Activated T-cell treated with anti-CD3 and anti-CD28 coated beads, Interleukin-2, amount 50 U/mL, for 4 hours (primary cell): Measurements from ENCODE around the gene GGCT. TPM values are rescaled to one million over a fixed set of nuclear protein-coding genes. Genes with fewer than 3 reads are reported as not detected.

Experiments used
- ATAC-seq, 2 donors: fragments of 200-7000 bp; cut with Tn5 transposase; one replicate each; pipeline ENCODE4 v1.10.0; 2021
- DNase-seq: peaks from one replicate; pipeline ENCODE4 v3.0.0-alpha.2; 2020
- H3K27me3 Mint-ChIP-seq: one replicate; pipeline ENCODE4 v1.8.0; 2021; ENCODE audit warnings: low read depth, mixed read lengths
- H3K36me3 Mint-ChIP-seq: one replicate; pipeline ENCODE4 v1.8.0; 2022; ENCODE audit warnings: mixed read lengths; ENCODE audit not compliant: insufficient read depth
- H3K4me1 Mint-ChIP-seq: one replicate; pipeline ENCODE4 v1.8.0; 2021; ENCODE audit warnings: low read depth, mixed read lengths
- H3K4me3 Mint-ChIP-seq: one replicate; pipeline ENCODE4 v1.8.0; 2021; ENCODE audit warnings: mild to moderate bottlenecking, moderate library complexity, mixed read lengths
- H3K9me3 Mint-ChIP-seq: one replicate; pipeline ENCODE4 v1.8.0; 2021; ENCODE audit warnings: mixed read lengths
- total RNA-seq, 3 donors: library from RNA; stranded (reverse); gene quantifications; one replicate each; pipeline ENCODE4 v1.2.1, GENCODE V29; 2021

GGCT gene
- total RNA-seq, 3 donors from 2014 or later: 66.0 to 75.5 (median 67.5) TPM

DNA sequence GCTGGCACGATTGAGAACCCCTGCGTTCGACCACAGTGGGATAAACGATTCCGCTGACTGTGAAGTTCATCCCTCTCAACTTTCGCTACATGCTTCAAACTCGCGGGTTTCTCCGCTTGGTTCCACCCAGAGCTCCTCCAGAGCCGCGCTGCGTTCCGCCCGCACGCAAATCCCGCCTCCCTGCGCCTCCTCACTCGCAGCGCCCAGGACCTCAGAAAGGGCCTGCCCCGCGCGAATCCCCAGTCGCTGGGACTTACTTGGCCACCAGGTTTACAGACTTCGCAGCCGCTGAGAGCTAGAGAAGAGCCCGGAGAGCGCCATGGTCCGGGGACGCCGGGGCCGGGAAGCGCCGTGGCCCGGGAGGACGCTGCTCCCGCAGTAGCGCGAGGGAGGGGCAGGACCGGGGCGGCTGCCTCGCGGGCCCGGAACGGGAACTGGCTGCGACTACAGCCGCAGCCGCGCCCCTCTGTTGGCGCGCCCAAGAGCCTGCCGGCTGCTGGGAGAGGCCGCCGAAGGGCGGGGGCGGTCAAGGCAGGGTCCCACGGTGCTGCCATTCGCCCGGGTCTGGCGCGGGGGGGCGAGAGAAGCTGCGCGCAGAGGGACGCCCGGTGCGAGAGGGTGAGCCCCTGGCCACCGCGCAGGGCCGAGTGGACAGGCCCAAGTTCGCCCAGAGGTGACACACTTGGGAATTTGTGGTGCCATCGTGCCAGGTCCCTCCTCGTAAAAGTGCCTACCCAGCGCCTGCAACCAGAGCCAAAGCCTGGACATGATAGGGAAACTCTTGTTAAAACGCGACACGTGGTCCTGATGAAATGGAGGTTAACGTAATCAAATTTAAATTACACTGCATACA lies 26.1 kb downstream of the GGCT start, which contains the start of gene NOD1:
TSS of gene NOD1 (minus strand) at position 436 of the 853 bp plus-strand sequence. CDS start 21,863 bp downstream, outside the sequence.
- Mint-ChIP-seq H3K9me3 (no peaks in the 10 kb centered on the region), H3K27me3 (no peaks in the 10 kb centered on the region), H3K36me3 (peaks cover 13% of the 10 kb centered on the region), H3K4me1 (peaks cover 49% of the 10 kb centered on the region), H3K4me3 (peak within 1 kb of the TSS; percentile 93)
- ATAC-seq (peak; percentile 87 to 89), DNase-seq (peak; percentile 44)

DNA sequence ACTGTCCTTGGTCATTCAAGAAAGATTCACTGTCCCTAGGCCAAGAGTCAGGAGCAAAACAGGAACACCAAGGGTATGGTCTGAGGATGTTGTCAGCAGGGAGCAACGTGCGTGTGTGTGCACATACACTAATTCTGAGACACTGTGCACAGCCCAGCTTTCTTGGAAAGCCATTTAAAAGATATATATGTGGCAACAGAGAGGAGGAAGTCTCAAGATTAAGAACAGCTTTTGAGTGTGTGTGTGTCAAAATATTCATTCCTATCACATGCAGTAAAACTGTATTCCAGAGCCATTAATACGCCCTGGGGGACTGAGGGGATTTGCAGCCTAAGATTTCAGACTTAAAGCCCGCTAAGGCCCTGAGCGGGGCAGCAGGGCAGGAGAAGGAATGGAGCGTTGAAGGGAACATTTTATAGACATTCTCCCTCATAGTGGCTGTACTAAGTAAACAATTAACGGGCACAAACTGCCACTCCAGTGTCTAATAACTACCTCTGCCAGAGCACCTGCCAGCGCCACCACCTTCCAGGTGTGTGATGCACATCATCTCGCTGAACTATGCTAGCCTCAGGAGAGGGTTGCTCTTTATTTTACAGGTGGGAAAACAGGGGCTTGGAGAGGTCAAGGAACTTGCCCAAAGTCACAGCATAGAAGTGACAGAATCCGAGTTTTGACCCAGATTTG lies 28.0 kb downstream of the GGCT start:
- Mint-ChIP-seq H3K27me3 (no peaks in the 10 kb centered on the region), H3K36me3 (peaks cover 18% of the 10 kb centered on the region), H3K9me3 (no peaks in the 10 kb centered on the region), H3K4me1 (peaks cover 68% of the 10 kb centered on the region), H3K4me3 (peak overlapping the region; percentile 93)
- ATAC-seq: no peak
- DNase-seq: no peak

DNA sequence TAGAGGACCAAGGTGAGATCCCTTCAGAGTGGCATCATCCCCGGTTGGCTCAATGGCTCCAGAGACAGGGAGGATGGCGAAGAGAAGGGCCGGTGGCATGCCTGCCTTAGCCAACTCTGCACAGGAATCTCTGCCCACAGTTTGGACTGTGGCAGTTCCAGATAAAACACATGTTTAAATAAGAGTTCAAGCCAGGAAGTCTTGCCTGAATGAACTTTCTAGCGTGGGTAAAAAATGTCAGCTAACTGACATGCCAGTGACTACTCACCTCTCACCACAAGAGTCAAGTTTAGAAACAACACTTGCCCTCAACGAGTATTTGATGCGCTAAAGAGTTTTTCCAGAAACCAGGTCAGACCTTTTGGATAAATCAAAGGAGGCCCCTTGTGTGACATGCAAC lies 29.0 kb downstream of the GGCT start:
- DNase-seq: no peak
- H3K36me3 Mint-ChIP-seq: peaks cover 18% of the 10 kb centered on the region
- H3K4me3 Mint-ChIP-seq: no peak overlapping the region
- no peaks in the 10 kb centered on the region for H3K27me3 Mint-ChIP-seq
- no peaks in the 10 kb centered on the region for H3K9me3 Mint-ChIP-seq
- ATAC-seq: no peak
- H3K4me1 Mint-ChIP-seq: peaks cover 78% of the 10 kb centered on the region

DNA sequence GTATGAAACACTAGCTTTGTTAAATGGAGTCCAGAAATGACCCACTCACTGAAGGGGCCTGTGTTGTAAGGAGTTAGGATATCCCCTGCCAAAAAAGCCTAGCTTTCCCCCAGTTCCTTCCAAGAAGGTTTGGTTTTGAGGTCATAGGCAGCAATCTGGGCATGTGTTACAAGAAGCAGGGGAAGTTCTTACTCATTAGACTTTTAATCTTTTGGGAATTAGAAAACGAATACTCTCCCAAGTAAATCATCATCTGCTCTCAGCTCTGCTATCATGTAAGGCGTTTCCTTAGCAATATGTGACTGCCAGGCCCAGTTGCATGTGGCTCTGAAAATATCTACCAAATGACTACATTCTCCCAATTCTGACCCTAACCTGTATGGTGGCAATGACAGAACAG lies 29.7 kb downstream of the GGCT start:
- Mint-ChIP-seq H3K9me3 (no peaks in the 10 kb centered on the region), H3K4me1 (peaks cover 79% of the 10 kb centered on the region), H3K4me3 (no peak overlapping the region), H3K27me3 (no peaks in the 10 kb centered on the region), H3K36me3 (peaks cover 21% of the 10 kb centered on the region)
- no peak for ATAC-seq
- DNase-seq: no peak

DNA sequence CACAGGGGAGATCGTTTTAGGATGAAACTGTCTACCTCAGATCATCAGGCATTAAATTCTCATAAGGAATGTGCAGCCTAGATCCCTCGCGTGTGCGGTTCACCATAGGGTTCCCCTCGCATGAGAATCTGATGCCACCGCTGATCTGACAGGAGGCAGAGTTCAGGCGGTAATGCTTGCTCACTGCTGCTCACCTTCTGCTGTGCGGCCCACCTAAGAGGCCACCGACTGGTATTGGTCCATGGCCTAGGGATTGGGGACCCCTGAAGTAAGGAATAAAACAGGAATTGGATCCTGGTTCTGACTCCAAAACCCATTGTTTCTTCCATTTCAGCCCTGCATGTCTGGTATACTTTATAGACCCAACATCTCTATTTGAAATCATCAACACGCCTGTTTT lies 30.1 kb downstream of the GGCT start:
- Mint-ChIP-seq H3K36me3 (peaks cover 22% of the 10 kb centered on the region), H3K27me3 (no peaks in the 10 kb centered on the region), H3K9me3 (no peaks in the 10 kb centered on the region), H3K4me3 (no peak overlapping the region), H3K4me1 (peaks cover 77% of the 10 kb centered on the region)
- ATAC-seq (no peak), DNase-seq (no peak)

DNA sequence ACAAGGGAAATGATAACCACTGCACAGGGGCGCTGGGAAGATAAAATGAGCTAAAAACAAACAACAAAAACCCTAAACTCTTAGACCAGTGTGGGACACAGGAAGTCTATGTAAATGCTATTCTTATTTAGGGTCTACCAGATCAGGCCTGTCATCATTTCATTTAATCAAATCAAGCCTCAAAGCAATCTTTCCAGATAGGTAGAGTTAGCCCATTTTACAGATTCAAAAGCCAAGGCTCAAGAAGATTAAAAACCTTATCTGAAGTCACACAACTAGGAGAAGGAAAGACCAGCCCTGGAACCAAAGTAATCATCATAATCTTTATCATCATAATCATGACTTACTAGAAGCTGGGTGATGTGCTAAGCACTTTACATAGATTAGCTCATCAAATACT lies 30.7 kb downstream of the GGCT start:
- DNase-seq (no peak), ATAC-seq (no peak)
- H3K9me3 Mint-ChIP-seq: no peaks in the 10 kb centered on the region
- H3K4me3 Mint-ChIP-seq: no peak overlapping the region
- peaks cover 22% of the 10 kb centered on the region for H3K36me3 Mint-ChIP-seq
- peaks cover 75% of the 10 kb centered on the region for H3K4me1 Mint-ChIP-seq
- no peaks in the 10 kb centered on the region for H3K27me3 Mint-ChIP-seq

DNA sequence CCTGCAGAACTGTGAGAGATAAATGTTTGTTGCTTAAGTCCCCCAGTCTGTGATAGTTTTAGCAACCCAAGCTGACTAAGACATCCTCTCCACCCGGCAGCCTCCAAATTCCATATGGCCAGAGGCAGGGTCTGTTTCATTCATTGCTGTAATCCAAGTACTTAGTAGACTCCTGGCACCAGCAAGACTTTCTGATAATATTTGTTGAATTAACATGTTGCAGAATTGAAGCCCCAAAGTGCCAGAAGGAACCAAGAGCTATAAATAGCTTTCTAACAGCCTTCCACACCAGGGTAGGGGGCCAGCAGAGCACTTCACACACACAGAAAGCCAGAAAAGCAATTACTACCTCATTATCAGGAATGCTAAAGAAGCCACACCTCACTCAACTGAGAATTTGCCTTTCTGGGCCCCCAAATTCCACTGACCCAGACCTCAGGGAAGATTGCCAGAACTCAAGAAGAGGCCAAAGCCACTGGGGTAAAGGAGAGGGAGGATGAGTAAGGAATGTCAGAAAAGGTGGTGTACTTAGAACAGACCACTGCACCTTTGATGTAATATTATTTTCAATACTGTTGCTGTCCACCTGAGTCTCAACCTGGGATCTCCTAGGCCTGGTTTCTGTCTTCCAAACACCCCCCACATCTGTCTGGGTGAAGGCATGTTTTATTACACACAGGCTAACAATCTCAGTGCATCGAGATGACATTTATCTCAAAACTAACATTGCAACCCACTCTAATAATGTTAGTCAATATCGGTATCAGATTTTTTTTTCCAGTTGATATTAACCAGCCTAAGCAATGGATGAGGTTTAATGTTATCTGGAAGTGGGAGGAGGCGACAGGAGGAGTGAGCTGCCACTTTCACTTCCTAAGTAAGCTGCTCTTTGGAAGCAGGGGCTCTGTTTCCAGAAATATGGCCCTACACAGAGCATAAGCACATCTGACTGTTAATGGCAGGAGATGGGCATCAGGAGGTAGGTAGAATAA lies 31.5 kb downstream of the GGCT start:
- H3K4me3 Mint-ChIP-seq: no peak overlapping the region
- no peaks in the 10 kb centered on the region for H3K27me3 Mint-ChIP-seq

DNA sequence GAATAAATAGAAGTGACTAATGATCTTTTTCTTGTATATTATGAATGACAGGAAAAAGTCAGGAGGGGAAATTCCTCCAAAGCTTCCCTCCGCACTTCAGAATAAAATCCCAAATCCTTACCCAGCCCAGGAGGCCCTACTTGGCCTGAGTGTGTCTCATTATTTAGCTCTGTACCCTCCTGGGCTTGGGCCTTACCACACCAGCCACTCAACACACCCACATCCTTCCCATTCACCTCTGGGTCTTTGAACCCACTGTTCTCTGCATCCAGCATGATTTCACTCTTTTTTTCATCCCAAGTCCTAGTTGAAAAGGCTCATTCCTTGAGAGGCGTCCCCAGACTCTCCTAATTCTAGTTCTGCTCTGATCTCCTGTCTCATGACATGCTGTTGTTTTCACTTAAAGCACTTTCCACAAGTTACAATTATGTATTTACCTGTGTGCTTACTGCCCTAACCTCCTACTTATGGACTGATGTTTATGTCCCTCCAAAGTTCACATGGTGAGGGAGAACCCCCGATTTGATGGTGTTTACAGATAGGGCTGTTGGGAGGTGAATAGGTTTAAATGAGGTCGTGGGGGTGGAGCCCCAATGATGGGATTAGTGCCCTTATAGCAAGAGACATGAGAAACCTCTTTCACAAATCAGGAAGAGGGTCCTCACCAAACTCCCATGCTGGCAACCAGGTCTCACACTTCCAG lies 32.4 kb downstream of the GGCT start:
- DNase-seq: no peak
- no peak overlapping the region for H3K4me3 Mint-ChIP-seq
- H3K36me3 Mint-ChIP-seq: peaks cover 22% of the 10 kb centered on the region
- H3K27me3 Mint-ChIP-seq: no peaks in the 10 kb centered on the region
- peaks cover 79% of the 10 kb centered on the region for H3K4me1 Mint-ChIP-seq
- no peaks in the 10 kb centered on the region for H3K9me3 Mint-ChIP-seq
- no peak for ATAC-seq

More for the DNA sequence above, 31.5 kb downstream of the GGCT start:
- no peaks in the 10 kb centered on the region for H3K9me3 Mint-ChIP-seq
- peaks cover 22% of the 10 kb centered on the region for H3K36me3 Mint-ChIP-seq
- ATAC-seq (no peak), DNase-seq (no peak)
- H3K4me1 Mint-ChIP-seq: peaks cover 79% of the 10 kb centered on the region

DNA sequence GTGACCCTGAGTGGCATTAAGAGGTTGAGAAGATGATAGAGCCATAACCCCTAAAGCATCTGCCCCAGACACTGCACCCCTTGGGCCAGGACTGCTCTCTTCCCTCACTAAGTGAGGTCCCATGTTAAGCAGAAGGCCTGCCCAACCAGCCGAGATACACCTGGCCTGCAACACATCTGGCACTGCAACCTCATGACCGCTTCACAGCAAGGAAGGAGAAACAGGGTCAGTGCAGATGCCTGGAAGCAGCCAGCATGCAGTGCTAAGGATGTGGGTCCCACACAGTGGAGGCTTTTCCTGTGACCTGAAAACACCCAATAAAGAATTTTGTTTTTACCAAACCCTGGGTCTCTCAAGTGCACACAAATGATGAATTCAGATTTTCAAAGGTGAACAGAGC lies 33.4 kb downstream of the GGCT start:
- ATAC-seq: peak in 1 of 2 donors; percentile 28
- Mint-ChIP-seq H3K9me3 (no peaks in the 10 kb centered on the region), H3K4me1 (peaks cover 74% of the 10 kb centered on the region), H3K4me3 (no peak overlapping the region), H3K27me3 (no peaks in the 10 kb centered on the region), H3K36me3 (peaks cover 22% of the 10 kb centered on the region)
- DNase-seq: no peak

DNA sequence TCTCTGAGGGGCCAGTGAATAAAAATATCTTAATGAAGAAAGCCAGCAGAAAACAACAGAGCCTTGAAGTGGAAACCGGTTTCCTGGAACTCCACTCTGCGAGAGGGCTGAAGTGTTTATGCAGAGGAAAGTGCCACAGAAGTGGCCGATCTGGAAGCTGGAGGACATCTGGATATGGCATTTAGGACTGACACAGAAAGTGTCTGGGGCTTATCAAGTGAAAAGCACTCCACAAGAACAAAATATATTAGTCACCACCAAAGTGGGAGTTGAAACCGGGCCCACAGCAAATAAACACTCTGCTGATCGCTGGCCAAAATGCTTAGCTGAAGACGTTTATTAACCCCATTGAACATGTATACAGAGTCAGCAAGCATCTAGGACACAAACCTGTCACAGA lies 33.9 kb downstream of the GGCT start:
- Mint-ChIP-seq H3K4me3 (no peak overlapping the region), H3K4me1 (peaks cover 72% of the 10 kb centered on the region), H3K36me3 (peaks cover 22% of the 10 kb centered on the region), H3K9me3 (no peaks in the 10 kb centered on the region), H3K27me3 (no peaks in the 10 kb centered on the region)
- peak in 1 of 2 donors; percentile 41 for ATAC-seq
- DNase-seq: no peak

DNA sequence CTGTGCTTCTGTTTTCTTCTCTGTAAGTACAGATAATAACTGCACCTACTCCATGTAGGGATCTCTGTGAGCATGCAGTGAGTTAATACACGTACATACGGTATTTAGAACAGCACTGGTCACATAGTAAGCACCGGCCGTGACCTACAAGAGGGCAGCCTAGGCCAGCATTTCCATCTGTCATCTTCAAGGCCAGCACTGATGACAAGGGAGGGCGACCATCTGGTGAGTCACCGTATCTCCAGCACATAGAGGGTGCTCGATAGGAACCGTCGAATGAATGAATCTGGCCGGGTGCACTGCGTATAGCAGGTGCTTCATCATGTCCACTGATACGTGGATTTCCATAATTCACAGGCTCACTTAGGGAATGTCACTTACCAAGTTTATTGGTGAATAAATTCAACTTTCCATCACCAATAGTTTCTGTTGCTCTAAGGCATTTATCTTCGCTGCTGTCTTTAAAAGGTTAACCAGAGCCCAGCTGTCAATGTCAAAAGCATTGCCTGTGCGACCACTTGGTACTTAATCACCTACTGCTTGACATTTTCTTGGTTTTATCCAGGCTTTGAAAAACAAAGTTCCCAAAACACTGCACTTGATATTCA lies 34.4 kb downstream of the GGCT start:
- ATAC-seq (no peak), DNase-seq (no peak)
- Mint-ChIP-seq H3K4me3 (no peak overlapping the region), H3K9me3 (no peaks in the 10 kb centered on the region), H3K4me1 (peaks cover 71% of the 10 kb centered on the region), H3K27me3 (no peaks in the 10 kb centered on the region), H3K36me3 (peaks cover 21% of the 10 kb centered on the region)

DNA sequence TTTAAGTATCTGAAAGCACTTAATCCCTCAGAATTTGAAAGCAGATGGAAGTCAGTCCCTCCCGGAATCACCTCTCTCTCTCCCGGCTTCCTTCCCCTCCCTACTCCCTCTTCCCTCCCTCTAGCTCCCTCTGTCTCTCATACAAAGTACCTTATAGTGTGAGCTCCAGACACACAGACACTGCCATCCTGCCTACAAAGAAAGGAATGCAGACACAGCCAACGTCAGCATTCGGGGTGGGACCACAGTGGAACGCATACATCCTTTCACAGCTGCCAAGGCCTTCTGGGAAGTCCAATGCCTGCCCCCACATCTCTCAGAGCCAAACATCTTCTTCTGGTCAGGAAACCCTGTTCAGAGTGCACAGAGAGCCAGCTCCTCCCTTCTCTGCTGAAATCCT lies 35.3 kb downstream of the GGCT start:
- H3K27me3 Mint-ChIP-seq: no peaks in the 10 kb centered on the region
- no peak for DNase-seq
- peaks cover 16% of the 10 kb centered on the region for H3K36me3 Mint-ChIP-seq
- H3K4me3 Mint-ChIP-seq: no peak overlapping the region
- H3K4me1 Mint-ChIP-seq: peaks cover 73% of the 10 kb centered on the region
- H3K9me3 Mint-ChIP-seq: no peaks in the 10 kb centered on the region
- no peak for ATAC-seq

DNA sequence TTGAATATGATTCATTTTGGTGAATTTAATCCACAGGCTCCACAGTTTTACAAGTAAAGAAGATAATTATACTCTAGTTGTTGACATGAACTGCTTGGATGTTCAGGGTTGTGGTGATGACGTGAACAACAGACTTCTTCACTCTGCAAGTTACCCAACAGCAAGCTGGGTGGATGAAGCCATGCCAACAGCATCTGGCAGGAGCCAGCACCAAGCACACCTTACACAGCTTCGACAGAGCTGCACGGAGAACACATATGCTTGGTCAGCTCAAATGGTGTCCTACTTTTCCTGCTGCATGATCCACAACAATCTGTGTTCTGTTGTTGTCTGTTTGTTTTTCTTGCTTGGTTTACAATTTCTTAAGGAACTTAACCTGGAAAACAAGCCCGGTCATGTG lies 35.8 kb downstream of the GGCT start:
- H3K4me1 Mint-ChIP-seq: peaks cover 74% of the 10 kb centered on the region
- H3K9me3 Mint-ChIP-seq: no peaks in the 10 kb centered on the region
- no peaks in the 10 kb centered on the region for H3K27me3 Mint-ChIP-seq
- H3K36me3 Mint-ChIP-seq: peaks cover 11% of the 10 kb centered on the region
- DNase-seq (no peak), ATAC-seq (no peak)
- H3K4me3 Mint-ChIP-seq: no peak overlapping the region
